OCI-LY1 (cell line): ENCODE data around the gene DMWD.

ENCODE experiments used
- H2AFZ ChIP-seq: fragments of 200-600 bp; sonication (generic), shearing (Covaris generic); 2 replicates; pipeline ENCODE4 v1.6.0; 2014; ENCODE audit warnings: antibody characterized with exemption, mild to moderate bottlenecking, low read length
- H3F3A ChIP-seq: fragments of 200-600 bp; sonication (generic), shearing (Covaris generic); 2 replicates; pipeline ENCODE4 v1.6.0; 2014; ENCODE audit warnings: mild to moderate bottlenecking, antibody characterized with exemption, low read length, moderate library complexity; ENCODE audit not compliant: insufficient read depth
- H3K27ac ChIP-seq: fragments of 200-600 bp; sonication (generic); 2 replicates; pipeline ENCODE4 v1.5.1; 2014; ENCODE audit warnings: low read length, mixed run types, mild to moderate bottlenecking, low read depth; ENCODE audit not compliant: poor library complexity, severe bottlenecking
- H3K27me3 ChIP-seq: fragments of 200-600 bp; sonication (generic); 2 replicates; pipeline ENCODE4 v1.6.0; 2014; ENCODE audit warnings: antibody characterized with exemption, mild to moderate bottlenecking, low read length, moderate library complexity; ENCODE audit not compliant: insufficient read depth
- H3K36me3 ChIP-seq: fragments of 200-600 bp; sonication (generic); 2 replicates; pipeline ENCODE4 v1.6.1; 2014; ENCODE audit warnings: mild to moderate bottlenecking, antibody characterized with exemption, low read length, moderate library complexity, mixed read lengths; ENCODE audit not compliant: insufficient read depth
- H3K4me1 ChIP-seq: fragments of 200-600 bp; sonication (generic); 2 replicates; pipeline ENCODE4 v1.5.1; 2014; ENCODE audit warnings: mild to moderate bottlenecking, low read length, moderate library complexity; ENCODE audit not compliant: insufficient read depth, severe bottlenecking
- H3K4me2 ChIP-seq: fragments of 200-600 bp; sonication (generic), shearing (Covaris generic); 2 replicates; pipeline ENCODE4 v1.6.1; 2014; ENCODE audit warnings: low read length
- H3K4me3 ChIP-seq: fragments of 200-600 bp; sonication (generic); 2 replicates; pipeline ENCODE4 v1.5.1; 2014; ENCODE audit warnings: low read length, low read depth, mild to moderate bottlenecking, mixed read lengths; ENCODE audit not compliant: poor library complexity, severe bottlenecking
- H3K79me2 ChIP-seq: fragments of 200-600 bp; shearing (Covaris generic); 2 replicates; pipeline ENCODE4 v1.6.1; 2016; ENCODE audit warnings: mixed run types, low read length, mixed read lengths; ENCODE audit not compliant: insufficient read depth
- H3K9ac ChIP-seq: fragments of 200-600 bp; sonication (generic), shearing (Covaris generic); 2 replicates; pipeline ENCODE4 v1.6.1; 2014; ENCODE audit warnings: mild to moderate bottlenecking, low read length, mixed read lengths
- H3K9me2 ChIP-seq: fragments of 200-600 bp; sonication (generic), shearing (Covaris generic); 2 replicates; pipeline ENCODE4 v1.6.1; 2014; ENCODE audit warnings: low read depth, mild to moderate bottlenecking, low read length, mixed read lengths
- H3K9me3 ChIP-seq: fragments of 200-600 bp; shearing (Covaris generic); 2 replicates; pipeline ENCODE4 v1.6.1; 2014; ENCODE audit warnings: low read length, mixed read lengths
- H4K20me1 ChIP-seq: fragments of 200-600 bp; sonication (generic), shearing (Covaris generic); 2 replicates; pipeline ENCODE4 v1.6.0; 2016; ENCODE audit warnings: mild to moderate bottlenecking, low read length; ENCODE audit not compliant: insufficient read depth
- EZH2 ChIP-seq: fragments of 200-600 bp; sonication (generic), shearing (Covaris generic); IDR thresholded peaks from 2 replicates; pipeline ENCODE4 v1.8.0; 2017; ENCODE audit warnings: borderline replicate concordance, mixed run types, mild to moderate bottlenecking, antibody characterized with exemption, low read length, moderate library complexity, mixed read lengths
- TF ChIP-seq, protein P1 (sequence below): fragments of 200-600 bp; sonication (generic), shearing (Covaris generic); IDR thresholded peaks from 2 replicates; pipeline ENCODE4 v1.5.1; 2017; ENCODE audit warnings: mild to moderate bottlenecking, antibody characterized with exemption, low read length, moderate library complexity, mixed read lengths

Gene DMWD

DNA sequence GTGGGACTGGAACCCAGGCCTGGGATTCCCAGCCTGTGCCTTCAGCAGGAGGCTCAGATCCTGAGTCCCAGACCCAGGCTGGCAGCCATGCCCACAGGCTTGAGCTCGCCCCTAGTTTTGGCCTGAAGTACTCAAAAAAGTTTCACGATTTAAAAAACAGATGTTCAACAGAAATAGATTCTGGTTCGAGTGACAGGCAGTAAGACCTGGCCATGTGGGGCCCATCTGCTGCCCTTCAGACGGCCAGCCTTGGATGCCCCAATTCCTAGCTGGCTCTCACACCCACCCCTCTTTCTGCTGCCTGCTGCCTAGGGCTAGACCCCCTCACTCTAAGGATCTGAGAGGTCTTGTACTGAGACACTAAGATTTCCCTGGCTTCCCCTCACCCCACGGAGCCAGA lies 7.5 kb downstream of the DMWD start:
- no peak overlapping the region for H3K27ac ChIP-seq

DNA sequence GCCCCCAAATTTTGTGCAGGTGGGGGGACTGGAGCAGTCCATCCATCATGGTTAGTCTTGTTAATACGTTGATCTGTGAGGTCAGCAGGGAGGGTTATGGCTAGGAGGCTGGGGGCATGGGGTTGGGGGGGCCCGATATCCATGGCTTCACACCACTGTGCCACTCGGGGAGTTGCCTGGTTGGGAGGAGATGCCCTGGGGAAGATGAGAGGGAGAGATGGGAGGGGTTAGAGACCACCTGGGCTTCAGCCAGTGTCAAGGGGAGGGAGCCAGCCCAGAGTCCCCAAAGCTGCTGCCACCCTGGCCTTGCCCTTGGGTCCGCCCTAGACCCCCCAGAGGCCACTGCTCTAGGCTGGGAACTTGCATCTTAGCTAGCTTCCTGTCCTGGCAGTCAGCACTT lies 8.5 kb downstream of the DMWD start:
- H3K9ac ChIP-seq = no peak overlapping the region
- no peaks in the 10 kb centered on the region for H4K20me1 ChIP-seq
- no peaks in the 10 kb centered on the region for H3K9me2 ChIP-seq
- no peak overlapping the region for H3K27ac ChIP-seq
- peaks cover 3% of the 10 kb centered on the region for H3K4me1 ChIP-seq
- TF ChIP-seq, protein P1, sequence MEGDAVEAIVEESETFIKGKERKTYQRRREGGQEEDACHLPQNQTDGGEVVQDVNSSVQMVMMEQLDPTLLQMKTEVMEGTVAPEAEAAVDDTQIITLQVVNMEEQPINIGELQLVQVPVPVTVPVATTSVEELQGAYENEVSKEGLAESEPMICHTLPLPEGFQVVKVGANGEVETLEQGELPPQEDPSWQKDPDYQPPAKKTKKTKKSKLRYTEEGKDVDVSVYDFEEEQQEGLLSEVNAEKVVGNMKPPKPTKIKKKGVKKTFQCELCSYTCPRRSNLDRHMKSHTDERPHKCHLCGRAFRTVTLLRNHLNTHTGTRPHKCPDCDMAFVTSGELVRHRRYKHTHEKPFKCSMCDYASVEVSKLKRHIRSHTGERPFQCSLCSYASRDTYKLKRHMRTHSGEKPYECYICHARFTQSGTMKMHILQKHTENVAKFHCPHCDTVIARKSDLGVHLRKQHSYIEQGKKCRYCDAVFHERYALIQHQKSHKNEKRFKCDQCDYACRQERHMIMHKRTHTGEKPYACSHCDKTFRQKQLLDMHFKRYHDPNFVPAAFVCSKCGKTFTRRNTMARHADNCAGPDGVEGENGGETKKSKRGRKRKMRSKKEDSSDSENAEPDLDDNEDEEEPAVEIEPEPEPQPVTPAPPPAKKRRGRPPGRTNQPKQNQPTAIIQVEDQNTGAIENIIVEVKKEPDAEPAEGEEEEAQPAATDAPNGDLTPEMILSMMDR = no peak
- no peak for TF ChIP-seq EZH2
- no peak overlapping the region for H3K4me3 ChIP-seq
- no peaks in the 10 kb centered on the region for H3K9me3 ChIP-seq
- no peaks in the 10 kb centered on the region for H3F3A ChIP-seq
- H3K4me2 ChIP-seq = no peak overlapping the region
- H3K36me3 ChIP-seq = peaks cover 33% of the 10 kb centered on the region
- H3K79me2 ChIP-seq = no peaks in the 10 kb centered on the region
- no peak overlapping the region for H2AFZ ChIP-seq
- no peaks in the 10 kb centered on the region for H3K27me3 ChIP-seq

More for the DNA sequence above, 7.5 kb downstream of the DMWD start:
- H2AFZ ChIP-seq = no peak overlapping the region
- H3K36me3 ChIP-seq = peaks cover 39% of the 10 kb centered on the region
- H3K79me2 ChIP-seq = no peaks in the 10 kb centered on the region
- no peaks in the 10 kb centered on the region for H3F3A ChIP-seq
- TF ChIP-seq EZH2 = no peak
- TF ChIP-seq, protein P1 = no peak
- H4K20me1 ChIP-seq = no peaks in the 10 kb centered on the region
- no peaks in the 10 kb centered on the region for H3K27me3 ChIP-seq
- H3K4me1 ChIP-seq = no peaks in the 10 kb centered on the region
- no peaks in the 10 kb centered on the region for H3K9me2 ChIP-seq
- no peak overlapping the region for H3K9ac ChIP-seq
- no peak overlapping the region for H3K4me2 ChIP-seq
- H3K9me3 ChIP-seq = no peaks in the 10 kb centered on the region
- H3K4me3 ChIP-seq = no peak overlapping the region

DNA sequence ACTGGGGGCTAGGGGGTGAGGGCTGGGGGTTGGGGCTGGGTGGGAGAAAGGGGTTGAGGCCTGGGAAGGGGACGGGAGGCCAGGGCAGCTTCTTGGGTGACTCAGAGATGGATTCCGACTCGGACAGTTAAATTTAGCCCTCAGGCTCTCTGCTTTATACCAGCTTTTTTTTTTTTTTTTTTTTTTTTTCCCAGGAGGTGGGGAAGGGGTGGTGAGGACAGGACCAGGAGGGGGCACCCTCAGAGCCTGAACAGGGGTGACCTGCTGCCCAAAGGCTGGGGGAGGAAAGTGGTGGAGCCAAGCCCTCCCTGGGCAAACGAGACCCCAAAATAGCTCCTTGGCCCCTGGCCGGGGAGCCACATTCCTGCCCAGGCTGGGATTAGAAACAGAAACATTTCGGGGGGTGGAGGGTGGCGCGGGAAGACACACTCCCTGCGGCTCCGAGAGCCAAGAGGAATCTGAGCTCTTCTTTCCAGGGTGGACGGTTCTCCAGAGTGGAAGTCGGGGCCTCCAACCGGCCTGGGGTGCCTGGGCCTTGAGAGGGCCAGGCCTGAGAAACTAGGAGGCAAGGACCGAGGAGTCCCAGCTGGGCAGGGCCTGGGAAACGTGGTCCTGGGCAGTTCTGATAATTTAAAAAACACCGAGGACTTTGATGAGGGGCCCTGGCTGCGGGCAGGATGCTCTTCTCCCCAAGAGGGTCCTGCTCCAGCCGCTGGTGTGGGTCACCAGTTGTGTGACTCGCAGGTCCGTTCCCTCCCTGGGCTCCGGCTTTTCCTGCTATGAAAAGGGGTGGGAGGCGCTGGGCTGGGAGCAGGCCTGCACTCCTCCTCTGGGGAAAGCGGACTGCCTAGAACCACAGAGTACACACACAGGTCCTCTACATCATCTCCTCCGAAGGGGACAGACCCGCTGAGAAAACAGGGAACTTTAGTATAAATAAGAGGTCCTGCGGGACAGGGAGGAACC lies 9.5 kb downstream of the DMWD start:
- Histone ChIP-seq H3K9me3 (no peaks in the 10 kb centered on the region), H3K4me3 (no peak overlapping the region), H4K20me1 (no peaks in the 10 kb centered on the region), H3K36me3 (peaks cover 23% of the 10 kb centered on the region), H3K9ac (no peak overlapping the region), H3F3A (no peaks in the 10 kb centered on the region), H3K9me2 (no peaks in the 10 kb centered on the region), H3K79me2 (no peaks in the 10 kb centered on the region), H3K4me2 (no peak overlapping the region), H3K27ac (no peak overlapping the region), H3K27me3 (no peaks in the 10 kb centered on the region), H2AFZ (no peak overlapping the region), H3K4me1 (peaks cover 10% of the 10 kb centered on the region)
- no peak for TF ChIP-seq EZH2
- TF ChIP-seq, protein P1 = no peak
